Measurements from ENCODE around the gene REPS1. TPM values are rescaled to one million over a fixed set of nuclear protein-coding genes. Genes with fewer than 3 reads are reported as not detected.

REPS1 gene
- total RNA-seq, 2 donors from 2014 or later = 29.7 to 35.2 TPM

DNA sequence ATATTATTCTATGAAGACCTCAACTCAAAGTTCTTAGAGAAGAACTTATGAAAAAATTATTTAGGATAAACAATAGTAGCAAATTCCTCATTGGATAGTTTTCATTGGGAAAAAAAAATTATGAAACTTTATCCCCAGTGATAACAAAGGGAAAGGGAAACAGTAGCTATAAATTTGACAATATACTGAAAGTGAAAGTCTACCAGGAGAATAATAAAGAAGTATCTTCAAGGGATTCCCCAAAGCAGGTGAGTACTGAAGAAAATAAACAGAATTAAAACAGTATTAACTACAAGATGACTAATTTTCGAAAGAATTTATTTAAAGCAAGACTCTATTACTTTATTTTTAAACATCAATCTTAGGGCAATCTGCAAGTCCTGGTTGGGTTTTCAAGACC lies 56.4 kb downstream of the REPS1 start:
- TF ChIP-seq, protein P1, sequence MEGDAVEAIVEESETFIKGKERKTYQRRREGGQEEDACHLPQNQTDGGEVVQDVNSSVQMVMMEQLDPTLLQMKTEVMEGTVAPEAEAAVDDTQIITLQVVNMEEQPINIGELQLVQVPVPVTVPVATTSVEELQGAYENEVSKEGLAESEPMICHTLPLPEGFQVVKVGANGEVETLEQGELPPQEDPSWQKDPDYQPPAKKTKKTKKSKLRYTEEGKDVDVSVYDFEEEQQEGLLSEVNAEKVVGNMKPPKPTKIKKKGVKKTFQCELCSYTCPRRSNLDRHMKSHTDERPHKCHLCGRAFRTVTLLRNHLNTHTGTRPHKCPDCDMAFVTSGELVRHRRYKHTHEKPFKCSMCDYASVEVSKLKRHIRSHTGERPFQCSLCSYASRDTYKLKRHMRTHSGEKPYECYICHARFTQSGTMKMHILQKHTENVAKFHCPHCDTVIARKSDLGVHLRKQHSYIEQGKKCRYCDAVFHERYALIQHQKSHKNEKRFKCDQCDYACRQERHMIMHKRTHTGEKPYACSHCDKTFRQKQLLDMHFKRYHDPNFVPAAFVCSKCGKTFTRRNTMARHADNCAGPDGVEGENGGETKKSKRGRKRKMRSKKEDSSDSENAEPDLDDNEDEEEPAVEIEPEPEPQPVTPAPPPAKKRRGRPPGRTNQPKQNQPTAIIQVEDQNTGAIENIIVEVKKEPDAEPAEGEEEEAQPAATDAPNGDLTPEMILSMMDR (IDR thresholded peaks at IDR 0.05) = no peak
- H3K4me1 ChIP-seq = no peaks in the 10 kb centered on the region
- H3K36me3 ChIP-seq = peaks cover 19% of the 10 kb centered on the region
- no peak for DNase-seq (ENCODE audit: low spot score)
- no peak overlapping the region for H3K27ac ChIP-seq
- H3K4me3 ChIP-seq = no peak overlapping the region
- no peaks in the 10 kb centered on the region for H3K9me3 ChIP-seq
- no peaks in the 10 kb centered on the region for H3K27me3 ChIP-seq

DNA sequence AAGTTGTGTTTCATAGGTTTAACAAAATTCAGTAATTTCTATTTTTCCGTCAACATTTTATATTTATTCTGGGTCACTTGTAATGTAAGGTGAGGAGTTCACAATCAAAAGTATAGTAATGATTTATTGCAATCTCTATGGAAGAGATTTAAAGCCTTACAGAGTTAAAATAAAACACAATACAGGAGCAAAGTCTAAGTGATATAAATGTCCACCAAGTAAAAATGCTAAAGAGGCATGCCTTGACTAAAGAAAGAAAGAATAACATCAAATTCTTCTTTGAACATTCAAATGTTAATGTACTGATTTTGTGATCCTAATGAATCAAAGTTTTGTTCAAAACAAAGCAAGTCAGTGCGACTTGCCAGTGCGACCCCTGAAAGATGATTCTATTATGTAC lies 61.5 kb downstream of the REPS1 start:
- peaks cover 22% of the 10 kb centered on the region for H3K36me3 ChIP-seq

DNA sequence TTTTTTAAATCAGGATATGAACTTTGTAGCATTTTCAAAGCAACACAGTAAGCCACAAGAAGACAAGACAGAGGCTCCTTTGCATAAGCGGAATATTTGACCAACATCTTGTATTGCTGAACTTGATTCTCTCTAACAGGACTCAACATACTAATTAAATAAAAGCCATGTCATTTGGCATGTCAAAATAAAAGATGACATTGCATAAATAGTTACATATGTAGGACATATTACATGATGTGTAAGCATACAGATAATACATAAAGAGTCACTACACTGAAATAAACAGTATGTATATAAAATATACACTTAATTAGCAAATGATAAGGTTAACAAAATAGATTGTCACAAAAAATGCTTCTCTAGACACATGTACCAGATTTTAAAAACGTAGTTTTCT lies 62.2 kb downstream of the REPS1 start:
- no peak for DNase-seq (ENCODE audit: low spot score)
- TF ChIP-seq, protein P1 (IDR thresholded peaks at IDR 0.05) = no peak
- peaks cover 23% of the 10 kb centered on the region for H3K36me3 ChIP-seq
- H3K4me3 ChIP-seq = no peak overlapping the region
- no peaks in the 10 kb centered on the region for H3K4me1 ChIP-seq
- no peaks in the 10 kb centered on the region for H3K27me3 ChIP-seq
- H3K27ac ChIP-seq = no peak overlapping the region
- no peaks in the 10 kb centered on the region for H3K9me3 ChIP-seq

More for the DNA sequence above, 61.5 kb downstream of the REPS1 start:
- no peak for DNase-seq (ENCODE audit: low spot score)
- Histone ChIP-seq H3K4me3 (no peak overlapping the region), H3K27ac (no peak overlapping the region), H3K27me3 (no peaks in the 10 kb centered on the region), H3K4me1 (no peaks in the 10 kb centered on the region), H3K9me3 (no peaks in the 10 kb centered on the region)
- TF ChIP-seq, protein P1 (IDR thresholded peaks at IDR 0.05) = no peak

DNA sequence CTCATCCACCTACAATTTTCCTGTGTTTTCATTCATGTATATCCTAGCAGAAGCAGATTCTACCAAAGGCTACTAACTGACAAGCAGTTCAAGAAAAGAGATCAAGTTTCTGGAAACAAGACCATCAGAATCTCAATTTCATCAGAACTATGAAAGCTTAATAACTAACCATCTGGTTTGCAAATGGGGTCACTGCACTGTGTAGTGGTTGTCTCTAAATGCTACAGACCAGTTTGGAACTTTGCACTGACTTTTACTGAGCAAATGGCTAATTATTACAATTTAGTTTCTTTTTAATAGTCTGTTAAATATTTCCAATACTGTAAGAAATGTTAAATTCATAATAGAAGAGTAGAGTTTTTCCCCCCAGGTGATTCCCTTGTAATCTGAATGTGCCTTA lies 64.5 kb downstream of the REPS1 start:
- Histone ChIP-seq H3K27me3 (no peaks in the 10 kb centered on the region), H3K36me3 (peaks cover 32% of the 10 kb centered on the region), H3K4me3 (no peak overlapping the region), H3K4me1 (no peaks in the 10 kb centered on the region), H3K9me3 (no peaks in the 10 kb centered on the region), H3K27ac (no peak overlapping the region)
- DNase-seq (ENCODE audit: low spot score) = no peak
- TF ChIP-seq, protein P1 (IDR thresholded peaks at IDR 0.05) = no peak

DNA sequence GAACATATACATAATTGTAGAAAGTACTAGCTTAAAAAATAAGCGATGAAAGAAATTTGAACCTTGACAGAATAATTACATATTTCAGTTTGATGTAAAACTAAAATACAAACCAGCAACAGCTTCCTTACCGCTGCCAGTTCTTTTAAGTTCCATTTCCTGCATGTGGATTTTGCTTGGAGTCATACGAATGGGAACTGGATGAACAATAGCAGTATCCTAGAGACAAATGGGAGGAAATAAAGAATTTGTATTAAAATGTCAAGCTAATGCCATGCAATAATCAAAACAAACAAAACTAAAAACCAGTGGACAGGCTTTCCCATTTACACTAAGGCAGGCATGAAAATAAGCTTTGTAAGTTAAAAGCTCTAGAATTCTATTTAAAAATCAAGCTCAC lies 67.1 kb downstream of the REPS1 start:
- TF ChIP-seq, protein P1 (IDR thresholded peaks at IDR 0.05) = no peak
- Histone ChIP-seq H3K9me3 (no peaks in the 10 kb centered on the region), H3K27me3 (no peaks in the 10 kb centered on the region), H3K4me1 (no peaks in the 10 kb centered on the region), H3K36me3 (peaks cover 36% of the 10 kb centered on the region), H3K4me3 (no peak overlapping the region), H3K27ac (no peak overlapping the region)
- no peak for DNase-seq (ENCODE audit: low spot score)

DNA sequence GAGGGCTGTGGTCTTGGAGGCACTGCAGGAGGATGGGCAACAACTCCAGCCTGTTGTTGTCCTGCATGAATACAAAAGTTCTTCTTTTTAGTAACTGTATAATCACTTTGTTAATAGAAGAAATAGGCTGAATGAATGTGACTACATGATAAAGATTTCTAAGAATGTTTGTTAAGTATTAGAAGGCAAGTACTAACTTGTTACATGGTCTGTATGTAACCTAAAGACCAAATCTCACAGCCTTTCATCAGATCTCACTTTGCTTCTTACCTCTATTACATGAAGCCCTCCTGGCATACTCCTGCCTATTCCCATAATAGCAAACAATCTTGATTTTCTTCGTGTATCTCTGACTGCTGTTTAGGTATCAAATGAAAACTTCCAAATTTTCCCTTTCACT lies 73.4 kb downstream of the REPS1 start:
- DNase-seq (ENCODE audit: low spot score) = no peak
- Histone ChIP-seq H3K36me3 (peaks cover 52% of the 10 kb centered on the region), H3K4me1 (peaks cover 0 to 8% of the 10 kb centered on the region in 2 donors), H3K27me3 (no peaks in the 10 kb centered on the region), H3K4me3 (no peak overlapping the region), H3K27ac (no peak overlapping the region), H3K9me3 (no peaks in the 10 kb centered on the region)
- TF ChIP-seq, protein P1 (IDR thresholded peaks at IDR 0.05) = no peak
